ENCODE measurements around the gene FOXD4L4.
"Not testable (repeated sequence)": the region's sequence is repeated elsewhere in the genome, so short reads cannot be mapped to it uniquely, and the experiment has no call there.

Gene FOXD4L4

DNA sequence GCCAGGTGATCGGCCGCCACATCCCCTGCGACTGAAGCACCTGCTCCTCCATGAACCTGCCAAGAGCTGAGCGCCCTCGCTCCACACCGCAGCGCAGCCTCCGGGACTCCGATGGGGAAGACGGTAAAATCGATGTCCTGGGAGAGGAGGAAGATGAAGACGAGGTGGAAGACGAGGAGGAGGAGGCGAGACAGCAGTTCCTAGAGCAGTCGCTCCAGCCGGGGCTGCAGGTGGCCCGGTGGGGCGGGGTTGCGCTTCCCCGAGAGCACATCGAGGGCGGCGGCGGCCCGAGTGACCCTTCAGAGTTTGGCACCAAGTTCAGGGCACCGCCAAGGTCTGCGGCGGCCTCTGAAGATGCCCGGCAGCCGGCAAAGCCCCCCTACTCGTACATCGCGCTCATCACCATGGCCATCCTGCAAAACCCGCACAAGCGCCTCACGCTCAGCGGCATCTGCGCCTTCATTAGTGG is at the start of gene FOXD4L4:
TSS of gene FOXD4L4 (plus strand) at position 51 of the 469 bp plus-strand sequence. CDS start at position 51, 0 bp downstream.
- ATAC-seq, result not testable (repeated sequence)

DNA sequence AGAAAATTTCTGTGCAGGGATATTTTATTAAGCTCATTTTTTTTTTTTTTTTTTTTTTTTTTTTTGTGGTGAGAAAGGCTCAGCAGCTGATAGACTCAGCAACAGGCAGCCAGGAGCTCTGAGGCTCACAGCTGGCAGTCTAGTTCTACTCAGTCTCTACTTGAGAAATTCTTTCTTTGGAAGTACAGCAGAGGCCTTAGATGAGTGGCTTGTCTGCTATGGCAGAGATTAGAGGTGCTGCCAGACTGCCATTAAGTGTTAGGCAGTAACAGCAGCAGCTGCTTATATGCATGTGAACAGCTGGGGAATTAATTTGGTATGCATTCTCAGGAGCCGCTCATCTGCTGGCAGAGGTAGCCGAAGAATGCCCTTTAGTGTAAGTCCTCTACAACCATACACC is 33.4 kb upstream of the FOXD4L4 start:
- ATAC-seq, result not testable (repeated sequence)

DNA sequence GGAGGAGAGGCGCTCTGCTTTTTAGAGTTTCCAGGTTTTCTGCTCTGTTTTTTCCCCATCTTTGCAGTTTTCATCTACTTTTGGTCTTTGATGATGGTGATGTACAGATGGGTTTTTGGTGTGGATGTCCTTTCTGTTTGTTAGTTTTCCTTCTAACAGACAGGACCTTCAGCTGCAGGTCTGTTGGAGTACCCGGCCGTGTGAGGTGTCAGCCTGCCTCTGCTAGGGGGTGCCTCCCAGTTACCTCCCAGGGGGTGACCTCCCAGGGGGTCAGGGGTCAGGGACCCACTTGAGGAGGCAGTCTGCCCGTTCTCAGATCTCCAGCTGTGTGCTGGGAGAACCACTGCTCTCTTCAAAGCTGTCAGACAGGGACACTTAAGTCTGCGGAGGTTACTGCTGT is 22.5 kb upstream of the FOXD4L4 start:
- not testable (repeated sequence) for ATAC-seq

DNA sequence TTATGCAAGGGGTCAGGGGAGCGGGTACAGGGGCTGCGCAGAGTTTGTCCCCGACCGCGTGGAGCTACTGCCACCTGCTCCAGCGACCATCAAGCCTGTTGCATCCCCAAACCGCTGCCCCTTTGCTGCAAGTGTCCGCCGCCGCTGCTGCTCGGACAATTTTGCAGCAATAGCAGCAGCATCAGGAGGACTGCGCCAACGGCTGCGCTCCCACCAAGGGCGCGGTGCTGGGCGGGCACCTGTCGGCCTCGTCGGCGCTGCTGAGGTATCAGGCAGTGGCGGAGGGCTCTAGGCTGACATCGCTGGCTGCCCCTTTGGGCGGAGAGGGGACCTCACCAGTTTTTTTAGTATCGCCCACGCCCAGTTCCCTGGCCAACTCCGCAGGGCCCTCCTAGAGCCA is 1.2 kb downstream of the FOXD4L4 start:
- ATAC-seq, result peak; percentile 31; the same call in 2 of the 3 replicates
